HG02973 (cell line): ENCODE data around the gene TMEM198.

Experiments used
- ATAC-seq: cut with Tn5 transposase; IDR thresholded peaks from one replicate; pipeline ENCODE4 v1.9.1; 2021; ENCODE audit warnings: moderate library complexity; ENCODE audit not compliant: unreplicated experiment

TMEM198 gene

GRCh38 chr2:219524817-219525216 is 19.0 kb upstream of the TMEM198 start:
- no peak for ATAC-seq

- ATAC-seq: no peak
These were observed 18.1 kb upstream of the TMEM198 start for GRCh38 chr2:219525533-219526232.

GRCh38 chr2:219526320-219527075 is 17.3 kb upstream of the TMEM198 start:
- ATAC-seq: no peak

- ATAC-seq: no peak
These were observed 16.8 kb upstream of the TMEM198 start for GRCh38 chr2:219527076-219527394.

- no peak for ATAC-seq
These were observed 16.4 kb upstream of the TMEM198 start for GRCh38 chr2:219527472-219527871.

GRCh38 chr2:219530048-219530963 is 13.5 kb upstream of the TMEM198 start:
- peak; percentile 85 for ATAC-seq

- no peak for ATAC-seq
These were observed 12.0 kb upstream of the TMEM198 start for GRCh38 chr2:219531639-219532377.

GRCh38 chr2:219532378-219532649 is 11.5 kb upstream of the TMEM198 start:
- no peak for ATAC-seq

- no peak for ATAC-seq
These were observed 9.7 kb upstream of the TMEM198 start for GRCh38 chr2:219533930-219534661.

GRCh38 chr2:219536425-219536824 is 7.4 kb upstream of the TMEM198 start:
- no peak for ATAC-seq

GRCh38 chr2:219536967-219537366 is 6.9 kb upstream of the TMEM198 start:
- ATAC-seq: no peak

- ATAC-seq: no peak
These were observed 6.0 kb upstream of the TMEM198 start for GRCh38 chr2:219537657-219538488.

GRCh38 chr2:219538504-219538951 is 5.3 kb upstream of the TMEM198 start:
- ATAC-seq: no peak

GRCh38 chr2:219538956-219539788 is 4.7 kb upstream of the TMEM198 start:
- ATAC-seq: no peak

GRCh38 chr2:219539926-219540678 is 3.7 kb upstream of the TMEM198 start:
- ATAC-seq: no peak

GRCh38 chr2:219540784-219541504 is 2.9 kb upstream of the TMEM198 start:
- ATAC-seq: no peak

- peak; percentile 36 for ATAC-seq
These were observed 2.1 kb upstream of the TMEM198 start for GRCh38 chr2:219541611-219542180.
